SK-N-SH (cell line): ENCODE results near the gene DDX24. TPM values are rescaled to one million over a fixed set of nuclear protein-coding genes. Genes with fewer than 3 reads are reported as not detected.

ENCODE experiments used
- CTCF ChIA-PET: fragments of 300-600, 350-600 bp; formaldehyde crosslinking; extraction: SDS; loops from one replicate; lab custom pipeline; 2021; lab: Yijun Ruan, JAX
- POLR2A ChIA-PET: fragments of 350-600 bp; sonication (Branson Sonifier 250); formaldehyde crosslinking; extraction: SDS; loops from one replicate; lab custom pipeline; 2020; ENCODE audit warnings: antibody characterized with exemption, inconsistent platforms; lab: Yijun Ruan, JAX
- DNase-seq: peaks from one replicate; pipeline ENCODE4 v3.0.0; 2012
- H2AFZ ChIP-seq: fragments of 200-600 bp; sonication (generic); 2 replicates; pipeline ENCODE4 v1.8.1; 2016; ENCODE audit warnings: antibody characterized with exemption, mild to moderate bottlenecking, low read depth
- H3F3A ChIP-seq: fragments of 200-600 bp; sonication (generic); replicated peaks from 2 replicates; pipeline ENCODE3; 2016; ENCODE audit warnings: antibody characterized with exemption, mild to moderate bottlenecking; ENCODE audit not compliant: insufficient read depth
- H3K27ac ChIP-seq, 2 experiments: fragments of 200-500 bp in 1 of 2; fragments of 200-600 bp in 1 of 2; sonication (Bioruptor generic) in 1 of 2; sonication (generic), shearing (Covaris generic) in 1 of 2; 2 replicates each; pipeline versions ENCODE4 v1.5.1 to v1.6.1; 2014 to 2016; ENCODE audit warnings: low read depth in 2 of 2, inconsistent platforms in 1 of 2, low read length in 1 of 2, mild to moderate bottlenecking in 1 of 2, mixed read lengths in 1 of 2
- H3K27me3 ChIP-seq: fragments of 200-600 bp; sonication (generic), shearing (Covaris generic); 2 replicates; pipeline ENCODE4 v1.6.1; 2016; ENCODE audit warnings: mixed run types; ENCODE audit not compliant: insufficient read depth
- H3K36me3 ChIP-seq, 2 experiments: fragments of 200-500 bp in 1 of 2; fragments of 200-600 bp in 1 of 2; sonication (Bioruptor generic) in 1 of 2; sonication (generic) in 1 of 2; replicated peaks in 1 of 2; 2 replicates each; pipeline versions ENCODE3 to v1.5.1; 2014 to 2016; ENCODE audit warnings: low read length in 1 of 2, mild to moderate bottlenecking in 1 of 2; ENCODE audit not compliant: insufficient read depth in 2 of 2, control insufficient read depth in 1 of 2
- H3K4me1 ChIP-seq, 2 experiments: fragments of 200-500 bp in 1 of 2; fragments of 200-600 bp in 1 of 2; sonication (Bioruptor generic) in 1 of 2; sonication (generic), shearing (Covaris generic) in 1 of 2; 2 replicates each; pipeline versions ENCODE4 v1.5.1 to v1.6.1; 2014 to 2016; ENCODE audit warnings: low read depth in 1 of 2, low read length in 1 of 2, mixed run types in 1 of 2; ENCODE audit not compliant: insufficient read depth in 2 of 2, control insufficient read depth in 1 of 2
- H3K4me2 ChIP-seq: fragments of 200-600 bp; sonication (generic), shearing (Covaris generic); 2 replicates; pipeline ENCODE4 v1.6.1; 2017; ENCODE audit warnings: mixed run types
- H3K4me3 ChIP-seq, 2 experiments: fragments of 200-500 bp in 1 of 2; fragments of 200-600 bp in 1 of 2; sonication (Bioruptor generic) in 1 of 2; sonication (generic), shearing (Covaris generic) in 1 of 2; 2 replicates each; pipeline versions ENCODE4 v1.5.1 to v1.8.1; 2014 to 2016; ENCODE audit warnings: low read depth in 2 of 2, inconsistent platforms in 1 of 2, low read length in 1 of 2, mild to moderate bottlenecking in 1 of 2, mixed read lengths in 1 of 2, moderate library complexity in 1 of 2
- H3K79me2 ChIP-seq: fragments of 200-600 bp; sonication (generic); 2 replicates; pipeline ENCODE4 v1.8.1; 2017; ENCODE audit warnings: mild to moderate bottlenecking; ENCODE audit not compliant: insufficient read depth
- H3K9ac ChIP-seq: fragments of 200-600 bp; sonication (generic); 2 replicates; pipeline ENCODE4 v1.6.1; 2017; ENCODE audit warnings: mixed run types
- H3K9me2 ChIP-seq: fragments of 200-600 bp; sonication (generic); 2 replicates; pipeline ENCODE4 v1.6.1; 2017; ENCODE audit warnings: mixed run types
- H3K9me3 ChIP-seq: fragments of 200-600 bp; sonication (generic); 2 replicates; pipeline ENCODE4 v1.6.1; 2017; ENCODE audit warnings: mixed run types, mild to moderate bottlenecking, moderate library complexity
- H4K20me1 ChIP-seq: fragments of 200-600 bp; sonication (generic); 2 replicates; pipeline ENCODE4 v1.6.1; 2017; ENCODE audit warnings: mild to moderate bottlenecking, mixed run types; ENCODE audit not compliant: insufficient read depth
- ELF1 ChIP-seq: IDR thresholded peaks from 2 replicates; pipeline ENCODE4 v1.4.0; 2012
- EZH2phosphoT487 ChIP-seq: fragments of 200-600 bp; sonication (generic); IDR thresholded peaks from 2 replicates; pipeline ENCODE4 v1.6.1; 2017; ENCODE audit warnings: low read depth, mixed run types, mild to moderate bottlenecking, antibody characterized with exemption, moderate library complexity, borderline replicate concordance
- JUND ChIP-seq: IDR thresholded peaks from 2 replicates; pipeline ENCODE4 v1.4.0; 2012
- MEF2A ChIP-seq: IDR thresholded peaks from 2 replicates; pipeline ENCODE4 v1.4.0; 2012; ENCODE audit warnings: low read depth, borderline replicate concordance
- MXI1 ChIP-seq: IDR thresholded peaks from 2 replicates; pipeline ENCODE4 v1.6.1; 2012; ENCODE audit warnings: mild to moderate bottlenecking, low read depth, low read length, improper control_type of control experiment
- NRF1 ChIP-seq: IDR thresholded peaks from 2 replicates; pipeline ENCODE4 v1.6.1; 2012; ENCODE audit warnings: low read depth, mild to moderate bottlenecking, low read length
- POLR2AphosphoS5 ChIP-seq: IDR thresholded peaks from 2 replicates; pipeline ENCODE4 v1.6.1; 2012; ENCODE audit warnings: low read depth, low read length
- RAD21 ChIP-seq: IDR thresholded peaks from 2 replicates; pipeline ENCODE4 v1.6.1; 2012; ENCODE audit warnings: mild to moderate bottlenecking, low read length
- RFX5 ChIP-seq: IDR thresholded peaks from 2 replicates; pipeline ENCODE4 v1.6.1; 2012; ENCODE audit warnings: mild to moderate bottlenecking, improper control_type of control experiment, low read length
- SIN3A ChIP-seq: IDR thresholded peaks from 2 replicates; pipeline ENCODE4 v1.6.1; 2012; ENCODE audit warnings: low read depth, mild to moderate bottlenecking, low read length, moderate library complexity, borderline replicate concordance
- TCF12 ChIP-seq: IDR thresholded peaks from 2 replicates; pipeline ENCODE4 v1.4.0; 2012
- TEAD4 ChIP-seq: IDR thresholded peaks from 2 replicates; pipeline ENCODE4 v1.4.0; 2012; ENCODE audit warnings: mild to moderate bottlenecking, borderline replicate concordance; ENCODE audit not compliant: insufficient read depth
- YY1 ChIP-seq: IDR thresholded peaks from 2 replicates; pipeline ENCODE4 v1.4.0; 2012; ENCODE audit warnings: low read depth, mild to moderate bottlenecking
- WGBS: methylation state at CpG from one replicate; pipeline ENCODE4 v1.1.6; 2017; ENCODE audit warnings: low lambda C conversion rate; 5-methylcytosine and 5-hydroxymethylcytosine counted together
- polyA plus RNA-seq, 3 experiments: library from polyadenylated mRNA; depleted of rRNA; stranded (reverse); fragments of >200 nt; gene quantifications; 2 replicates each; pipeline ENCODE4 v1.2.3, GENCODE V29; 2012
- TF ChIP-seq, protein P1 (sequence below): IDR thresholded peaks from 2 replicates; pipeline ENCODE4 v1.4.0; 2012; ENCODE audit warnings: low read depth
- TF ChIP-seq, protein P2 (sequence below): IDR thresholded peaks from 2 replicates; pipeline ENCODE4; 2012
- TF ChIP-seq, protein P3 (sequence below): IDR thresholded peaks from 2 replicates; pipeline ENCODE4 v1.4.0; 2012; ENCODE audit warnings: low read depth, borderline replicate concordance
- TF ChIP-seq, protein P4 (sequence below): fragments of 150-350 bp; IDR thresholded peaks from 2 replicates; pipeline ENCODE4 v1.6.1; 2017; ENCODE audit warnings: antibody characterized with exemption, low read length, low read depth, borderline replicate concordance
- TF ChIP-seq, protein P5 (sequence below): fragments of 200-600 bp; sonication (generic); IDR thresholded peaks from 2 replicates; pipeline ENCODE4 v1.6.1; 2017; ENCODE audit warnings: antibody characterized with exemption, mild to moderate bottlenecking, moderate library complexity

Gene DDX24
- polyA plus RNA-seq, 1 of the 3 experiments (the other 2 are of a cell fraction), result 108 TPM

DNA sequence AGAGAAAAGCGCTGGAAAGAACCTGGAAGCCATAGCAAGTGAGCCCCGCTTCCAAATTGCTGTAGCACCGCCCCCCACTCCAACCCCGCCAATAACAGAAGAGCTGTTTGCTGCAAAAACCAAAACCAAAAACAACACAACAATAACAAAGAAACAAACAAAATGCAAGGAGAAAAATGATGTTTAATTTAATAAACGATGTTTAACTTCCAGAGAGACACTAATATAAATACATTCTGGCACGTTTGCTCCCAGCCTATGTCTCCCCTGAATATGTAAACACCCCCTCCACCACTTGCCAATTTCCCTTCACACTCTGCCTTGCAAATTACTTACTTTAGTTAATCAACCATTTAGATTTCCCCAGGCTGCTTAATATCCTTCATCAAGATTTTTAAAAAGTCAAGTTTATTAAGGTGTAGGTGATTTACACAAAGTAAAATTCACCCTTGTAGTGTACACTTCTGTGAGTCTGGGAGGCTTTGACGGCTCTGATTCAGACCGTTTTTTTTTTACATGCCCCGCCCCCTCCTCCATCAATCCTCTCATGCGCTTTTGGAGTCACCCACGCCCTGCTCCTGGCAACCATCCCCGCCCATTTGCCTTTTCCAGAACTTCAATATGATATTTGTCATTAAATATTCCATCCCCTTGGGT lies 48.9 kb upstream of the DDX24 start:
- POLR2A ChIA-PET, result no interaction called here
- peak overlapping the region; percentile 87 for H2AFZ ChIP-seq
- H3K4me3 ChIP-seq, result peak overlapping the region; percentile 62 to 67
- H3K9me3 ChIP-seq, result no peaks in the 10 kb centered on the region
- CTCF ChIA-PET, result interaction anchor here (0.7 to 6.9 kb wide), 10 partner anchors 12 to 200 kb away, joined by 3 to 64 read pairs (median 5); partner anchors contain the start of genes DDX24 and IFI27L1
- H3K36me3 ChIP-seq, result peaks cover 0 to 6% of the 10 kb centered on the region in 2 experiments
- peak overlapping the region; percentile 60; the same call in 1 of the 2 replicates for H3K9ac ChIP-seq
- no peaks in the 10 kb centered on the region for H3K27me3 ChIP-seq
- H3K79me2 ChIP-seq, result no peaks in the 10 kb centered on the region
- TF ChIP-seq EZH2phosphoT487 (no peak), SIN3A (0 out of 2 replicates have a peak, but pooled peaks have one; percentile 27), ELF1 (no peak), POLR2AphosphoS5 (no peak), RFX5 (no peak), MXI1 (peak; percentile 74; the same call in 1 of the 2 replicates), MEF2A (no peak), TEAD4 (no peak), RAD21 (no peak), TCF12 (no peak), JUND (no peak), YY1 (no peak), NRF1 (no peak)
- TF ChIP-seq, protein P1, sequence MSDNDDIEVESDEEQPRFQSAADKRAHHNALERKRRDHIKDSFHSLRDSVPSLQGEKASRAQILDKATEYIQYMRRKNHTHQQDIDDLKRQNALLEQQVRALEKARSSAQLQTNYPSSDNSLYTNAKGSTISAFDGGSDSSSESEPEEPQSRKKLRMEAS, result no peak
- TF ChIP-seq, protein P2, sequence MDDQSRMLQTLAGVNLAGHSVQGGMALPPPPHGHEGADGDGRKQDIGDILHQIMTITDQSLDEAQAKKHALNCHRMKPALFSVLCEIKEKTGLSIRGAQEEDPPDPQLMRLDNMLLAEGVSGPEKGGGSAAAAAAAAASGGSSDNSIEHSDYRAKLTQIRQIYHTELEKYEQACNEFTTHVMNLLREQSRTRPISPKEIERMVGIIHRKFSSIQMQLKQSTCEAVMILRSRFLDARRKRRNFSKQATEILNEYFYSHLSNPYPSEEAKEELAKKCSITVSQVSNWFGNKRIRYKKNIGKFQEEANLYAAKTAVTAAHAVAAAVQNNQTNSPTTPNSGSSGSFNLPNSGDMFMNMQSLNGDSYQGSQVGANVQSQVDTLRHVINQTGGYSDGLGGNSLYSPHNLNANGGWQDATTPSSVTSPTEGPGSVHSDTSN, result peak; percentile 23
- TF ChIP-seq, protein P3, sequence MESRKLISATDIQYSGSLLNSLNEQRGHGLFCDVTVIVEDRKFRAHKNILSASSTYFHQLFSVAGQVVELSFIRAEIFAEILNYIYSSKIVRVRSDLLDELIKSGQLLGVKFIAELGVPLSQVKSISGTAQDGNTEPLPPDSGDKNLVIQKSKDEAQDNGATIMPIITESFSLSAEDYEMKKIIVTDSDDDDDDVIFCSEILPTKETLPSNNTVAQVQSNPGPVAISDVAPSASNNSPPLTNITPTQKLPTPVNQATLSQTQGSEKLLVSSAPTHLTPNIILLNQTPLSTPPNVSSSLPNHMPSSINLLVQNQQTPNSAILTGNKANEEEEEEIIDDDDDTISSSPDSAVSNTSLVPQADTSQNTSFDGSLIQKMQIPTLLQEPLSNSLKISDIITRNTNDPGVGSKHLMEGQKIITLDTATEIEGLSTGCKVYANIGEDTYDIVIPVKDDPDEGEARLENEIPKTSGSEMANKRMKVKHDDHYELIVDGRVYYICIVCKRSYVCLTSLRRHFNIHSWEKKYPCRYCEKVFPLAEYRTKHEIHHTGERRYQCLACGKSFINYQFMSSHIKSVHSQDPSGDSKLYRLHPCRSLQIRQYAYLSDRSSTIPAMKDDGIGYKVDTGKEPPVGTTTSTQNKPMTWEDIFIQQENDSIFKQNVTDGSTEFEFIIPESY, result no peak
- TF ChIP-seq, protein P4, sequence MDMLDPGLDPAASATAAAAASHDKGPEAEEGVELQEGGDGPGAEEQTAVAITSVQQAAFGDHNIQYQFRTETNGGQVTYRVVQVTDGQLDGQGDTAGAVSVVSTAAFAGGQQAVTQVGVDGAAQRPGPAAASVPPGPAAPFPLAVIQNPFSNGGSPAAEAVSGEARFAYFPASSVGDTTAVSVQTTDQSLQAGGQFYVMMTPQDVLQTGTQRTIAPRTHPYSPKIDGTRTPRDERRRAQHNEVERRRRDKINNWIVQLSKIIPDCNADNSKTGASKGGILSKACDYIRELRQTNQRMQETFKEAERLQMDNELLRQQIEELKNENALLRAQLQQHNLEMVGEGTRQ, result no peak
- TF ChIP-seq, protein P5, sequence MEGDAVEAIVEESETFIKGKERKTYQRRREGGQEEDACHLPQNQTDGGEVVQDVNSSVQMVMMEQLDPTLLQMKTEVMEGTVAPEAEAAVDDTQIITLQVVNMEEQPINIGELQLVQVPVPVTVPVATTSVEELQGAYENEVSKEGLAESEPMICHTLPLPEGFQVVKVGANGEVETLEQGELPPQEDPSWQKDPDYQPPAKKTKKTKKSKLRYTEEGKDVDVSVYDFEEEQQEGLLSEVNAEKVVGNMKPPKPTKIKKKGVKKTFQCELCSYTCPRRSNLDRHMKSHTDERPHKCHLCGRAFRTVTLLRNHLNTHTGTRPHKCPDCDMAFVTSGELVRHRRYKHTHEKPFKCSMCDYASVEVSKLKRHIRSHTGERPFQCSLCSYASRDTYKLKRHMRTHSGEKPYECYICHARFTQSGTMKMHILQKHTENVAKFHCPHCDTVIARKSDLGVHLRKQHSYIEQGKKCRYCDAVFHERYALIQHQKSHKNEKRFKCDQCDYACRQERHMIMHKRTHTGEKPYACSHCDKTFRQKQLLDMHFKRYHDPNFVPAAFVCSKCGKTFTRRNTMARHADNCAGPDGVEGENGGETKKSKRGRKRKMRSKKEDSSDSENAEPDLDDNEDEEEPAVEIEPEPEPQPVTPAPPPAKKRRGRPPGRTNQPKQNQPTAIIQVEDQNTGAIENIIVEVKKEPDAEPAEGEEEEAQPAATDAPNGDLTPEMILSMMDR, result no peak
- H4K20me1 ChIP-seq, result no peaks in the 10 kb centered on the region
- no peaks in the 10 kb centered on the region for H3K9me2 ChIP-seq
- H3K27ac ChIP-seq, result peak overlapping the region; percentile 46 to 56; a peak in 3 of 4 replicates
- peak overlapping the region; percentile 89 for H3K4me2 ChIP-seq
- 0% methylated on average over 12 of the region's 12 CpGs for WGBS
- H3F3A ChIP-seq, result peaks cover 11% of the 10 kb centered on the region
- H3K4me1 ChIP-seq, result peaks cover 0 to 7% of the 10 kb centered on the region in 2 experiments; a peak in 2 of 4 replicates
- DNase-seq, result peak; percentile 59
